ENCODE data around the gene SRSF12.

SRSF12 gene

GRCh38 chr6:89082486-89082891 lies 35.4 kb downstream of the SRSF12 start:
- H3K9ac ChIP-seq (ENCODE audit: low read length) = peak overlapping the region; percentile 74
- no peaks in the 10 kb centered on the region for H4K20me1 ChIP-seq (ENCODE audit: low read depth, low read length)
- peak overlapping the region; percentile 35 for H2AFZ ChIP-seq (ENCODE audit: low read depth, low read length, severe bottlenecking)
- H3K27me3 ChIP-seq (ENCODE audit: low read length) = no peaks in the 10 kb centered on the region
- H3K9me2 ChIP-seq (replicated peaks; ENCODE audit: insufficient read depth, low read length) = no peaks in the 10 kb centered on the region
- peak overlapping the region; percentile 90 for H3K4me2 ChIP-seq (ENCODE audit: low read depth, low read length, poor library complexity, severe bottlenecking)
- TF ChIP-seq EZH2phosphoT487 (conservative IDR thresholded peaks at IDR 0.05; ENCODE audit: low read length) = no peak
- no peak for TF ChIP-seq CTCF (IDR thresholded peaks at IDR 0.05; ENCODE audit: insufficient read depth, low read length, poor library complexity, severe bottlenecking)
- peak overlapping the region; percentile 44; the same call in 1 of the 2 replicates for H3K27ac ChIP-seq (ENCODE audit: low read depth, low read length)
- peak overlapping the region; percentile 70 for H3K4me3 ChIP-seq (ENCODE audit: insufficient read depth, low read length, poor library complexity, severe bottlenecking)
- peaks cover 19% of the 10 kb centered on the region for H3K36me3 ChIP-seq (ENCODE audit: low read length)
- H3K79me2 ChIP-seq (ENCODE audit: insufficient read depth, low read length) = peaks cover 29% of the 10 kb centered on the region
- no peaks in the 10 kb centered on the region for H3K9me3 ChIP-seq (ENCODE audit: insufficient read depth, low read length)
- peaks cover 8% of the 10 kb centered on the region; the same call in 1 of the 2 replicates for H3F3A ChIP-seq (ENCODE audit: insufficient read depth)

GRCh38 chr6:89081423-89082322 lies 36.2 kb downstream of the SRSF12 start:
- H3K79me2 ChIP-seq (ENCODE audit: insufficient read depth, low read length) = peaks cover 29% of the 10 kb centered on the region
- H3K9me2 ChIP-seq (replicated peaks; ENCODE audit: insufficient read depth, low read length) = no peaks in the 10 kb centered on the region
- H3K36me3 ChIP-seq (ENCODE audit: low read length) = peaks cover 19% of the 10 kb centered on the region
- peak overlapping the region; percentile 96 for H3K9ac ChIP-seq (ENCODE audit: low read length)
- peak overlapping the region; percentile 100 for H3K4me3 ChIP-seq (ENCODE audit: insufficient read depth, low read length, poor library complexity, severe bottlenecking)
- H3K27ac ChIP-seq (ENCODE audit: low read depth, low read length) = peak overlapping the region; percentile 82
- no peaks in the 10 kb centered on the region for H3K27me3 ChIP-seq (ENCODE audit: low read length)
- no peaks in the 10 kb centered on the region for H4K20me1 ChIP-seq (ENCODE audit: low read depth, low read length)
- TF ChIP-seq CTCF (IDR thresholded peaks at IDR 0.05; ENCODE audit: insufficient read depth, low read length, poor library complexity, severe bottlenecking) (no peak), EZH2phosphoT487 (conservative IDR thresholded peaks at IDR 0.05; ENCODE audit: low read length) (no peak)
- H3K4me2 ChIP-seq (ENCODE audit: low read depth, low read length, poor library complexity, severe bottlenecking) = peak overlapping the region; percentile 90
- H3K9me3 ChIP-seq (ENCODE audit: insufficient read depth, low read length) = no peaks in the 10 kb centered on the region
- peaks cover 8% of the 10 kb centered on the region; the same call in 1 of the 2 replicates for H3F3A ChIP-seq (ENCODE audit: insufficient read depth)
- peak overlapping the region; percentile 35 for H2AFZ ChIP-seq (ENCODE audit: low read depth, low read length, severe bottlenecking)

GRCh38 chr6:89081129-89081422 lies 36.8 kb downstream of the SRSF12 start:
- TF ChIP-seq EZH2phosphoT487 (conservative IDR thresholded peaks at IDR 0.05; ENCODE audit: low read length) (no peak), CTCF (IDR thresholded peaks at IDR 0.05; ENCODE audit: insufficient read depth, low read length, poor library complexity, severe bottlenecking) (no peak)
- peaks cover 29% of the 10 kb centered on the region for H3K79me2 ChIP-seq (ENCODE audit: insufficient read depth, low read length)
- H3K27me3 ChIP-seq (ENCODE audit: low read length) = no peaks in the 10 kb centered on the region
- no peaks in the 10 kb centered on the region for H3K9me2 ChIP-seq (replicated peaks; ENCODE audit: insufficient read depth, low read length)
- H4K20me1 ChIP-seq (ENCODE audit: low read depth, low read length) = no peaks in the 10 kb centered on the region
- peaks cover 19% of the 10 kb centered on the region for H3K36me3 ChIP-seq (ENCODE audit: low read length)
- peak overlapping the region; percentile 27 for H2AFZ ChIP-seq (ENCODE audit: low read depth, low read length, severe bottlenecking)
- H3K4me2 ChIP-seq (ENCODE audit: low read depth, low read length, poor library complexity, severe bottlenecking) = peak overlapping the region; percentile 82
- peak overlapping the region; percentile 96 for H3K9ac ChIP-seq (ENCODE audit: low read length)
- peaks cover 8% of the 10 kb centered on the region; the same call in 1 of the 2 replicates for H3F3A ChIP-seq (ENCODE audit: insufficient read depth)
- H3K9me3 ChIP-seq (ENCODE audit: insufficient read depth, low read length) = no peaks in the 10 kb centered on the region
- peak overlapping the region; percentile 82 for H3K27ac ChIP-seq (ENCODE audit: low read depth, low read length)
- peak overlapping the region; percentile 100 for H3K4me3 ChIP-seq (ENCODE audit: insufficient read depth, low read length, poor library complexity, severe bottlenecking)

All from SU-DHL-6 (cell line).